Heart right ventricle (tissue), 16 donors: ENCODE measurements around the gene DENND4A. TPM values are rescaled to one million over a fixed set of nuclear protein-coding genes. Genes with fewer than 3 reads are reported as not detected.
A peak's percentile ranks its signal among the peaks of the same experiment; 100 is the strongest.
"Not testable (repeated sequence)": the region's sequence is repeated elsewhere in the genome, so short reads cannot be mapped to it uniquely, and the experiment has no call there.

Experiments used
- ATAC-seq, 8 donors: fragments of 200-7000 bp; cut with Tn5 transposase; one replicate each; pipeline ENCODE4 v1.9.1; 2020; ENCODE audit warnings: mild to moderate bottlenecking in 8 of 8, moderate library complexity in 8 of 8, moderate number of reproducible peaks in 1 of 8
- DNase-seq, 2 donors: peaks; one replicate each; pipeline ENCODE4 v3.0.0-alpha.2; 2020
- H3K27ac ChIP-seq, 10 donors: fragments of 200-600 bp; sonication (generic) in 2 of 10; one replicate each; pipeline versions ENCODE4 v1.5.0 to v1.8.0; 2020 to 2022; ENCODE audit warnings: mild to moderate bottlenecking in 3 of 10
- H3K27me3 ChIP-seq, 7 donors: fragments of 200-600 bp; one replicate each; pipeline ENCODE4 v1.8.0; 2021 to 2022; ENCODE audit warnings: mild to moderate bottlenecking in 2 of 7
- H3K36me3 ChIP-seq, 9 donors: fragments of 200-600 bp; sonication (generic) in 1 of 9; one replicate each; pipeline versions ENCODE4 v1.5.0 to v1.8.0; 2020 to 2022; ENCODE audit warnings: mild to moderate bottlenecking in 2 of 9
- H3K4me1 ChIP-seq, 9 donors: fragments of 200-600 bp; sonication (generic) in 1 of 9; one replicate each; pipeline versions ENCODE4 v1.5.0 to v1.8.0; 2020 to 2022; ENCODE audit warnings: mild to moderate bottlenecking in 4 of 9
- H3K4me3 ChIP-seq, 10 donors: fragments of 200-600 bp; sonication (generic) in 2 of 10; one replicate each; pipeline versions ENCODE4 v1.5.0 to v1.8.0; 2020 to 2022; ENCODE audit warnings: mild to moderate bottlenecking in 7 of 10, moderate library complexity in 2 of 10
- H3K9me3 ChIP-seq, 11 donors: fragments of 200-600 bp in 10 of 11; sonication (generic) in 2 of 11; one replicate each; pipeline versions ENCODE4 v1.5.0 to v1.8.0; 2013 to 2022; ENCODE audit warnings: mild to moderate bottlenecking in 2 of 11, control low read depth in 1 of 11, moderate library complexity in 1 of 11
- CTCF ChIP-seq, 9 donors: fragments of 200-600 bp; sonication (generic) in 2 of 9; IDR thresholded peaks; one replicate each; pipeline versions ENCODE4 v1.5.0 to v1.8.0; 2021 to 2022; ENCODE audit warnings: antibody characterized with exemption in 9 of 9, mild to moderate bottlenecking in 5 of 9, moderate library complexity in 1 of 9
- WGBS, 2 donors: extraction: QIAGEN DNeasy Blood & Tissue Kit; methylation state at CpG; one replicate each; pipeline ENCODE4 v1.1.7; 2013; ENCODE audit warnings: inconsistent platforms in 1 of 2; 5-methylcytosine and 5-hydroxymethylcytosine counted together
- intact Hi-C, 10 donors: fragments of 100-400 bp; cut with DNase I; formaldehyde crosslinking; loops; one replicate each; pipeline versions ENCODE4 v1.11.1 to v1.14.2; 2022
- polyA plus RNA-seq, 2 donors: library from polyadenylated mRNA; stranded (reverse); fragments of 200-250 nt; gene quantifications; one replicate each; pipeline ENCODE4 v1.2.3, GENCODE V29; 2013
- total RNA-seq, 10 donors: library from RNA; stranded (reverse); fragmentation: NEBNext Ultra II Directional in 3 of 10; extraction: Animal tissue kit (Norgen Biotek cat#: 25700) in 3 of 10; gene quantifications; one replicate each; pipeline versions ENCODE4 v1.2.1 to v1.2.4, GENCODE V29; 2021 to 2023
- donor health status: Arrhythmogenic right ventricular cardiomyopathy.
- donor health status: ischemic (EF 13 %, LVEDD 7.1; RV severe dilation, severe dysfunction).
- donor health status: healthy with polysubstance abuse.
- donor health status: DM: no; HTN: yes; CAD: no.
- donor health status: DM: no; HTN: no; CAD: no.
- donor health status: ischemic (EF 25% LVEDD 6.9; RV normal size, moderate dysfunction).
- donor health status: ischemic (EF 25% LVEDD 5.7; RV mildly dilated, moderate dysfunction).
- donor health status: healthy.
- donor health status: DM: yes; HTN: yes; CAD: no.
- donor health status: Ischemic cardiomyopathy.
- donor health status: ischemic (EF 35%, LVEDD 5.7; RV mildly dilated, moderate dysfunction).
- donor health status: nonischemic (EF 11% LVEDD 7.7; RV severe dilation, severe dysfunction).
- donor health status: DM: yes; HTN: yes; CAD: no.
- donor health status: PGD.
- donor health status: ischemic (EF 29% LVEDD 5.4; RV normal size, mild dysfunction).
- donor health status: nonischemic (EF 23%, LVEDD 6.1; RV moderate dilation, normal function).

The DENND4A gene
- total and polyA plus RNA-seq, 12 donors, result 3.2 to 23.8 (median 15.5) TPM

GRCh38 chr15:65812916-65813315, 20.8 kb upstream of the DENND4A start:
- no peak for TF ChIP-seq CTCF (IDR thresholded peaks at IDR 0.05)
- Histone ChIP-seq H3K9me3 (peaks cover 0 to 18% (median 6%) of the 10 kb centered on the region in 11 donors), H3K27ac (no peak overlapping the region), H3K4me3 (no peak overlapping the region), H3K36me3 (no peaks in the 10 kb centered on the region), H3K4me1 (peaks cover 0 to under 1% (median 0%) of the 10 kb centered on the region in 9 donors), H3K27me3 (no peaks in the 10 kb centered on the region)
- intact Hi-C loops, result no loop called here
- 93 to 96% methylated on average over 1 of the region's 1 CpG for WGBS, 2 donors
- DNase-seq, result no peak
- ATAC-seq, result no peak

GRCh38 chr15:65812467-65812866, 20.4 kb upstream of the DENND4A start:
- ATAC-seq (no peak), DNase-seq (no peak)
- intact Hi-C loops, result no loop called here
- H3K36me3 ChIP-seq, result no peaks in the 10 kb centered on the region
- H3K4me1 ChIP-seq, result peaks cover 0 to 5% (median 0%) of the 10 kb centered on the region in 9 donors
- H3K27ac ChIP-seq, result no peak overlapping the region
- no peaks in the 10 kb centered on the region for H3K27me3 ChIP-seq
- H3K9me3 ChIP-seq, result peaks cover 0 to 18% (median 6%) of the 10 kb centered on the region in 11 donors
- H3K4me3 ChIP-seq, result no peak overlapping the region
- WGBS, 2 donors, result 55 to 79% methylated on average over 3 of the region's 3 CpGs
- no peak for TF ChIP-seq CTCF (IDR thresholded peaks at IDR 0.05)

- ATAC-seq (no peak), DNase-seq (no peak)
- no peak for TF ChIP-seq CTCF (IDR thresholded peaks at IDR 0.05)
- peaks cover 0 to 18% (median 6%) of the 10 kb centered on the region in 11 donors for H3K9me3 ChIP-seq
- H3K27ac ChIP-seq, result no peak overlapping the region
- intact Hi-C loops, result no loop called here
- peaks cover 0 to 9% (median 0%) of the 10 kb centered on the region in 9 donors for H3K4me1 ChIP-seq
- WGBS, 2 donors, result 96 to 98% methylated on average over 3 of the region's 3 CpGs
- H3K4me3 ChIP-seq, result no peak overlapping the region
- H3K36me3 ChIP-seq, result no peaks in the 10 kb centered on the region
- no peaks in the 10 kb centered on the region for H3K27me3 ChIP-seq
Measured at GRCh38 chr15:65811835-65812234, 19.7 kb upstream of the DENND4A start.

- intact Hi-C loops, H3K4me3 ChIP-seq, ATAC-seq, H3K36me3 ChIP-seq, DNase-seq, H3K27ac ChIP-seq, H3K27me3 ChIP-seq: not testable (repeated sequence)
- Histone ChIP-seq H3K9me3 (peaks cover 0 to 18% (median 6%) of the 10 kb centered on the region in 11 donors), H3K4me1 (peaks cover 0 to 15% (median 0%) of the 10 kb centered on the region in 9 donors)
- 92 to 96% methylated on average over 4 of the region's 4 CpGs for WGBS, 2 donors
Measured at GRCh38 chr15:65811011-65811733, 19.1 kb upstream of the DENND4A start.

GRCh38 chr15:65806397-65806796, 14.3 kb upstream of the DENND4A start:
- no peak for TF ChIP-seq CTCF (IDR thresholded peaks at IDR 0.05)
- Histone ChIP-seq H3K27ac (peak overlapping the region in 2 of 10 donors; percentile 9 to 60), H3K36me3 (no peaks in the 10 kb centered on the region), H3K27me3 (no peaks in the 10 kb centered on the region), H3K4me3 (no peak overlapping the region), H3K4me1 (peaks cover 0 to 39% (median 0%) of the 10 kb centered on the region in 9 donors), H3K9me3 (peaks cover 0 to 7% (median 1%) of the 10 kb centered on the region in 11 donors)
- intact Hi-C loops, result no loop called here
- DNase-seq, result no peak
- WGBS, 2 donors, result 57 to 64% methylated on average over 3 of the region's 3 CpGs
- ATAC-seq, result no peak
